ENCODE results near the gene C2CD4D. TPM values are rescaled to one million over a fixed set of nuclear protein-coding genes. Genes with fewer than 3 reads are reported as not detected.

Gene C2CD4D
- total RNA-seq, 4 donors from 2014 or later: 2.2 to 3.9 TPM; not detected in 2

DNA sequence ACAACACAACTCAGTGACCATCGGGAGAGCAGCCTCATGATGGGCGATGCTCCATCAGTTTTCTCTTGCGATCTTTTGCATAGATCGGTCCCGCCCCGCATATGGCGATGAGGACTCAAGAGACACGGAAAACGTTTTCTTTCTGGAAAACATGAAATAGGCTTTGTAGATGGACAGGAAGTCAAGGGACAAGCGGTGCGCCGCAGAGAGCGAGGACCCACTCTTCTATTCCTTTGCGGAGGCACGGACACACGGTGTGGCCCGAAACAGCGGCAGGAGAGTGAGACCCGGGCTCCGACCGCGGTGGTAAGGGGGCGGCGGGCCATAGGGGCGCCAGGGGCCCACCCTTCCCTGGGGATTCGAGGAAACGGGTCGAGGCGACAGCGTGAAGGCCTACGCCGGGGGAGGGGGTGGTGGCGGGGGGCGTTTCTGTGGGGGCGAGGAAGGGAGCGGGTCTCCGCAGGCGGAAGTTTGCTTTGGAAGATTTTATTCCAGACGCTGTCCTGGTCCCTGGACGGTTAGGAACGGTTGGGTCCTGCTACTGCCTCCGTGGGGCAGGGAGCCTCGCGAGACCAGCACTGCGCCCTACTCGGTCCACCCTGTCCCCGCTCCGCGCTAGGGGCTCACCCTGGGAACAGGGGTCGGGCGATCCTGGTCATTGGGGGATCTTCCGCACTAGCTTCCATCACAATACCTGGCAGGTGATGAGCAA, 48.5 kb downstream of the C2CD4D start:
- H3K4me1 ChIP-seq: peaks cover 0 to 19% (median 0%) of the 10 kb centered on the region in 4 donors
- peak overlapping the region; percentile 54 to 69 (median 63) for H3K4me3 ChIP-seq
- H3K36me3 ChIP-seq: peaks cover 0 to 6% (median 0%) of the 10 kb centered on the region in 3 donors
- H3K9me3 ChIP-seq: no peaks in the 10 kb centered on the region
- TF ChIP-seq, protein P1, sequence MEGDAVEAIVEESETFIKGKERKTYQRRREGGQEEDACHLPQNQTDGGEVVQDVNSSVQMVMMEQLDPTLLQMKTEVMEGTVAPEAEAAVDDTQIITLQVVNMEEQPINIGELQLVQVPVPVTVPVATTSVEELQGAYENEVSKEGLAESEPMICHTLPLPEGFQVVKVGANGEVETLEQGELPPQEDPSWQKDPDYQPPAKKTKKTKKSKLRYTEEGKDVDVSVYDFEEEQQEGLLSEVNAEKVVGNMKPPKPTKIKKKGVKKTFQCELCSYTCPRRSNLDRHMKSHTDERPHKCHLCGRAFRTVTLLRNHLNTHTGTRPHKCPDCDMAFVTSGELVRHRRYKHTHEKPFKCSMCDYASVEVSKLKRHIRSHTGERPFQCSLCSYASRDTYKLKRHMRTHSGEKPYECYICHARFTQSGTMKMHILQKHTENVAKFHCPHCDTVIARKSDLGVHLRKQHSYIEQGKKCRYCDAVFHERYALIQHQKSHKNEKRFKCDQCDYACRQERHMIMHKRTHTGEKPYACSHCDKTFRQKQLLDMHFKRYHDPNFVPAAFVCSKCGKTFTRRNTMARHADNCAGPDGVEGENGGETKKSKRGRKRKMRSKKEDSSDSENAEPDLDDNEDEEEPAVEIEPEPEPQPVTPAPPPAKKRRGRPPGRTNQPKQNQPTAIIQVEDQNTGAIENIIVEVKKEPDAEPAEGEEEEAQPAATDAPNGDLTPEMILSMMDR (IDR thresholded peaks at IDR 0.05): no peak
- TF ChIP-seq POLR2A (IDR thresholded peaks at IDR 0.05) (no peak), EP300 (IDR thresholded peaks at IDR 0.05) (no peak)
- no peaks in the 10 kb centered on the region for H3K27me3 ChIP-seq
- WGBS, 2 donors: 0% methylated on average over 46 to 50 of the region's 52 CpGs
- peak overlapping the region in 3 of 4 donors; percentile 56 to 67 (median 57) for H3K27ac ChIP-seq
- DNase-seq (ENCODE audit: low spot score in 2 of 2): no peak

DNA sequence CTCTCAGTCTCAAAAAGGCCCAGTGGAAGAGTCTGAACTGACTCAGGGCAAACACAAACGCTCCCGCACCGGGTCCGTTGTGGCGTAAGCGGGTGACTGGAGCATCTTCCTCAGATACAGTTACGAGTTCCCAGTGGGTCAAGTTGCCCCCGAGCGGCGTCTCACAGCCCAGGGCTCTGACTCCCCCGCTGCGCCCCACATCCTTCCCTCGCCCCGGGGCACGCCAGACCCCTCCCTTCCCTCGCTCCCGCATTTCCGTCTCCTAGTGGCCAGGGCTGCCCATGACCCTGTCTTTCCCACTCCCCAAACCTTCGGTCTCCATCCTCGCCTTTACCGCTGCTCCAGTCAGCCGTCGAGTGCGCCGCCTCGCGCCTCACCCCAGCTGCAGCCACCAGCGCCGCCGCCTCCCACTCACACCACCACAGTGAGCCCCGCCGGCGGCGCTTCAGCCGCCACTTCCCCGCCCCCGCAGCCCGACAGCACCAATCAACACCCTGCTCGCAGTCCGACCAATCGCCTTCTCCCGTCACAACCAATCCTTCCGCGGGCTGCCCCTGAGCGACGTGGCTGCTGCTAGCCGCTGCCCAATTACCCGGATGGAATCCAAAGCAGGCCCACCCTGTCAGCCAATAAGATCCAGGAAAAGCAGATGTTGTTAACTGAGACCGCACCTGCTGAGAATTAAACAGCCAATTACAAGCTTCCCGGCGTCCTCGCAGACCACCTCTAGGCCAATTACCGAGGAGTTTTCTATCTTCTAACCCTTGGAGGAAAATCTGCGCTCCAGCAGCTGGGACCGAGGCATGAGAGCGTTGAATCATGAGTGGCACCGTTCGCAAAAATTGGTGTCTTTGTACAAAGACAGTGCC, 49.3 kb downstream of the C2CD4D start, which contains the start of gene TDRKH:
Gene TDRKH (minus strand): TSS at position 430 of the 869 bp plus-strand sequence. CDS start 7,478 bp downstream, outside the sequence.
- Histone ChIP-seq H3K4me3 (peak within 1 kb of the TSS; percentile 54 to 69 (median 63)), H3K9me3 (no peaks in the 10 kb centered on the region), H3K27me3 (no peaks in the 10 kb centered on the region), H3K27ac (peak within 1 kb of the TSS in 3 of 4 donors; percentile 56 to 71 (median 57)), H3K4me1 (peaks cover 0 to 19% (median 0%) of the 10 kb centered on the region in 4 donors), H3K36me3 (peaks cover 0 to 6% (median 0%) of the 10 kb centered on the region in 3 donors)
- TF ChIP-seq POLR2A (IDR thresholded peaks at IDR 0.05) (peak; percentile 10 to 74), EP300 (IDR thresholded peaks at IDR 0.05) (peak; percentile 20 to 74)
- TF ChIP-seq, protein P1 (IDR thresholded peaks at IDR 0.05): peak in 4 of 5 experiments; percentile 15 to 76 (median 36)
- WGBS, 2 donors: 1% methylated on average over 58 of the region's 58 CpGs
- peak; percentile 95 to 97 for DNase-seq (ENCODE audit: low spot score in 2 of 2)

Small RNA genes within 50 kb of the gene (small RNA-seq; reads per million reads assigned to genes)
- gene RF00019: not detected

Other genes starting within 250 kb of the C2CD4D start
- gene SNX27, start 227.8 kb downstream of the C2CD4D start, total RNA-seq: 10 to 100 TPM; 35.7 to 44.6 (median 41.7) TPM
- gene CELF3, start 123.0 kb downstream of the C2CD4D start, total RNA-seq: not detected
- not detected for gene RIIAD1, start 118.3 kb downstream of the C2CD4D start, total RNA-seq
- 10 to 100 TPM; 47.1 to 74.1 (median 58.7) TPM for gene MRPL9, start 76.3 kb downstream of the C2CD4D start, total RNA-seq
- gene TDRKH, start 49.3 kb downstream of the C2CD4D start, total RNA-seq: 1 to 10 TPM; 2.2 to 8.0 (median 7.0) TPM
- gene LINGO4, start 34.4 kb downstream of the C2CD4D start, total RNA-seq: not detected
- under 1 TPM in 2 of 4 donors, not detected in 2; 0.21 to 0.90 TPM for gene RORC, start 8.0 kb downstream of the C2CD4D start, total RNA-seq
- not detected for gene THEM5, start 13.9 kb upstream of the C2CD4D start, total RNA-seq
- gene THEM4, start 69.7 kb upstream of the C2CD4D start, total RNA-seq: 10 to 100 TPM; 17.7 to 48.6 (median 32.3) TPM
- gene S100A10, start 154.0 kb upstream of the C2CD4D start, total RNA-seq: 100 to 1,000 TPM; 108 to 230 (median 192) TPM
- gene S100A11, start 197.2 kb upstream of the C2CD4D start, total RNA-seq: 100 to 1,000 TPM in 3 of 4 donors, 10 to 100 TPM in 1; 85.0 to 267 (median 145) TPM
- gene TCHHL1, start 249.2 kb upstream of the C2CD4D start, total RNA-seq: not detected

Measured in tibial nerve (tissue), 4 donors.